Vagina (tissue), 2 donors: ENCODE data around the gene KCNC4.

Source experiments
- CTCF ChIP-seq, 3 experiments: fragments of 450-650 bp in 2 of 3; fragments of 200-600 bp in 1 of 3; sonication (generic) in 1 of 3; IDR thresholded peaks; one replicate each; pipeline ENCODE4 v1.5.1; 2017 to 2019; ENCODE audit warnings: antibody characterized with exemption in 3 of 3, mild to moderate bottlenecking in 2 of 3, moderate library complexity in 2 of 3
- POLR2A ChIP-seq, 2 donors: fragments of 450-650 bp; IDR thresholded peaks; one replicate each; pipeline ENCODE4 v1.6.1; 2017; ENCODE audit warnings: antibody characterized with exemption in 2 of 2, mild to moderate bottlenecking in 2 of 2, moderate library complexity in 2 of 2

- no peak for TF ChIP-seq CTCF (IDR thresholded peaks at IDR 0.05)
- TF ChIP-seq POLR2A (IDR thresholded peaks at IDR 0.05) = no peak
These were observed at the start of gene KCNC4 for GRCh38 chr1:110209715-110210603.
